GM21423 (cell line): ENCODE data around the gene IL17RB.

ENCODE experiments used
- ATAC-seq: cut with Tn5 transposase; IDR thresholded peaks from one replicate; pipeline ENCODE4 v1.9.1; 2021; ENCODE audit warnings: mild to moderate bottlenecking, moderate library complexity; ENCODE audit not compliant: unreplicated experiment

The IL17RB gene

GRCh38 chr3:53828581-53828980 is 17.8 kb upstream of the IL17RB start:
- no peak for ATAC-seq

GRCh38 chr3:53829605-53830004 is 16.8 kb upstream of the IL17RB start:
- ATAC-seq: no peak

- no peak for ATAC-seq
Measured at GRCh38 chr3:53830944-53831343, 15.4 kb upstream of the IL17RB start.

GRCh38 chr3:53833053-53833645 is 13.2 kb upstream of the IL17RB start:
- no peak for ATAC-seq

GRCh38 chr3:53833700-53834099 is 12.7 kb upstream of the IL17RB start:
- no peak for ATAC-seq

GRCh38 chr3:53834429-53835095 is 11.8 kb upstream of the IL17RB start:
- no peak for ATAC-seq

- no peak for ATAC-seq
Measured at GRCh38 chr3:53835257-53835656, 11.1 kb upstream of the IL17RB start.

GRCh38 chr3:53836084-53836872 is 10.1 kb upstream of the IL17RB start:
- no peak for ATAC-seq

GRCh38 chr3:53837331-53837730 is 9.0 kb upstream of the IL17RB start:
- ATAC-seq: no peak

- ATAC-seq: no peak
Measured at GRCh38 chr3:53841296-53841695, 5.1 kb upstream of the IL17RB start.

GRCh38 chr3:53842436-53843194 is 3.8 kb upstream of the IL17RB start:
- ATAC-seq: no peak

GRCh38 chr3:53843195-53844177 is 2.9 kb upstream of the IL17RB start:
- peak; percentile 38 for ATAC-seq

GRCh38 chr3:53844262-53845102 is 1.9 kb upstream of the IL17RB start:
- peak; percentile 8 for ATAC-seq

GRCh38 chr3:53845103-53845880 is 1.1 kb upstream of the IL17RB start:
- peak; percentile 15 for ATAC-seq

GRCh38 chr3:53845881-53846133 is 561 bp upstream of the IL17RB start:
- no peak for ATAC-seq

GRCh38 chr3:53846851-53847155 is 435 bp downstream of the IL17RB start:
- ATAC-seq: no peak

GRCh38 chr3:53849916-53850315 is 3.5 kb downstream of the IL17RB start:
- ATAC-seq: no peak

- ATAC-seq: no peak
Measured at GRCh38 chr3:53850895-53851294, 4.5 kb downstream of the IL17RB start.

- ATAC-seq: peak; percentile 61
Measured at GRCh38 chr3:53856964-53857363, 10.6 kb downstream of the IL17RB start.
